Cortex of kidney (tissue), 1 donor: ENCODE results near the gene HIVEP3.

ENCODE experiments used
- DNase-seq: peaks from one replicate; lab custom pipeline; 2025; lab: John Stamatoyannopoulos, UW

Gene HIVEP3

GRCh38 chr1:41811051-41811795 lies 107.5 kb downstream of the HIVEP3 start:
- no peak for DNase-seq

DNA sequence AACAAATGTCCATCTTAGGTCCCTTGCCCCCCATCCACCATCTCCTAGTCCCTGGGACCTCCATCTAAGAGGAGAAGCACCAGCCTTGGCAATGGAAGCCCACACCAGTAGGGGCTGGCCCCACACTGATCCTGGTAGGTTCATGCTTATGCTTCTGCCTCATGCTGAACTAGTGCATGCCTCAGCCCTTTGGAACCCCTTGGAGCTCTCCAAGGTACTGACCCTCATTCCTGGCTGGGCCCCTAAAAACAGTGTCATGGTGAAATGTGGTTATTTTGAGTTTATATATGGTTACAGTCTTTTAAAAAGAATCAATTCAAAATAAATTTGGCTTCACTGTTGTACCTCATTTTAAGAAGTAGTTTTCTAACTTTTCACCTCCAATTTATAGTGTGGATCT lies 108.3 kb downstream of the HIVEP3 start:
- no peak for DNase-seq

- no peak for DNase-seq
These were observed 109.0 kb downstream of the HIVEP3 start for GRCh38 chr1:41809692-41810091.

GRCh38 chr1:41807390-41807789 lies 111.3 kb downstream of the HIVEP3 start:
- DNase-seq: no peak

- no peak for DNase-seq
These were observed 112.1 kb downstream of the HIVEP3 start for GRCh38 chr1:41806472-41807155.

DNA sequence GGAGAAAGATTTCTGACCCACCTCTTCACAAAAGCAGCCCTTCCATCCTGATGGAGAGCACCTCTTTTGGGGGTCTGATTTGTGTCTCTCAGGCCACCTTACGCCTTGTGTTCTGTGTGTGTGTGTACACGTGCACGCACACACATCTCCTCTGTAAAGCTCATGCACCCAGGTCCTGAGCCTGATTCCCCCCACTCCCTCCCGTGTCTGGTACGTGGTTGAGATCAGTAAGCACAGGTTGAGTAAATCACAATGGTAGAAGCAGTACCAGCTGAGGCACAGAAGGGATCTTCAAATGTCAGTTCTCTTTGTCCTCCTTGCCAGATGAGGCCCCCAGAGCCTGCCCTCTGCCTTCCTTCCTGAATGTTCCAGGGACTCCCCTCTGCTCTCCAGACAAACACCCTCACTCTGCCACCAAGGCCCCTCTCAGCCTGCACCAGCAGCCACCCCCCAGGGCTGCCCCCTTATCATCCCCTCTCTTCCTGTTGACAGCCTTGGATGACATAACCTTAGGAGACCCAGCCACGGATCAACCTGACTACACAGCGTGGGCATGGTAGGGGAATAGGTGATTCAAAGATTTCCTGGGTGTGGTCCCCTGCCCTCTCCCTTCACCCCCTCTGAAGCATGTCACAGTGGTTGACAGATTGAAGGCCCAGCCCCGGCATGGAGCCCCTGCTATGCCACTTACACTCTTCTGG lies 112.8 kb downstream of the HIVEP3 start:
- DNase-seq: no peak

GRCh38 chr1:41804176-41804575 lies 114.5 kb downstream of the HIVEP3 start:
- no peak for DNase-seq

DNA sequence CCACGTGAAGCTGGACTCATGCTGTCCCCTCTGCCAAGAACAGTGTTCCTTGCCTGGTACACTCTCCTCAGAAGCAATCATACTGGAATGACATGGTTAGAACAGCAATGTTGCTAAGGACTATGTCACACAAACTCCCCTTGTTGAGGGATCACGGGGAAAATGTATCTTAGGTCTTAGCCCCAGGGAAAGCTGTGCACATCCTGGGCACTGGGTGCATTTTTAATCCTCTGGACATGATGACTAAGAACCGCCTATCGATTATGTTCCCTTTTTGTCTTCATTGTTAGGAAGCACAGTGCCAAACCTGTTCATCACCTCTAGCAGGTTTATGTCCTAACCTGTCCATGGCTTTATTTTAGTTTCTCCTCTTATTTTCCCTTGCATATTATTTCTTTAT lies 115.1 kb downstream of the HIVEP3 start:
- no peak for DNase-seq

- no peak for DNase-seq
These were observed 115.9 kb downstream of the HIVEP3 start for GRCh38 chr1:41802532-41803501.

GRCh38 chr1:41800311-41800829 lies 118.4 kb downstream of the HIVEP3 start:
- DNase-seq: no peak

- DNase-seq: no peak
These were observed 119.0 kb downstream of the HIVEP3 start for GRCh38 chr1:41799723-41800122.

DNA sequence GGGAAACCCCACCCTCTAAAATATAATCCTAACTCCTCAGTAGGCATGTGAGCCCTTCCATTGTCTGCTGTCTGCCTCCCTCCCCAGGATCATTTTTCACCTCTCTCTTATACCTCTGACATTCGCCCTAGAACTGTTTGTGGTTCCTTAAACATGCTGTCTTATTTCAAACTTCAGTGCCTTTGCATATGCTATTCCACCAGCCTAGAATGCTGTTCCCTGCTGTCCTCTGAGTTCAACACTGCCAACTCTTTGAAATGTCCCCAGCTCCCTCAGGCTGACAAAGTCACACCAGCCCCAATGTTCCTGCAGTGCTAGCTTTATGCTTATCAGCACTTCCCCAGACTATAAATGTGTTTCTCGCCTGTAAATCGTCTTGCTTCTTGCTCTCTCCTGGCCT lies 119.5 kb downstream of the HIVEP3 start:
- DNase-seq: no peak

- DNase-seq: no peak
These were observed 123.4 kb downstream of the HIVEP3 start for GRCh38 chr1:41795205-41795762.

GRCh38 chr1:41794031-41794430 lies 124.7 kb downstream of the HIVEP3 start:
- no peak for DNase-seq

GRCh38 chr1:41792485-41792770 lies 126.3 kb downstream of the HIVEP3 start:
- DNase-seq: no peak

- no peak for DNase-seq
These were observed 126.8 kb downstream of the HIVEP3 start for GRCh38 chr1:41791667-41792484.

- no peak for DNase-seq
These were observed 128.4 kb downstream of the HIVEP3 start for GRCh38 chr1:41790351-41790750.

DNA sequence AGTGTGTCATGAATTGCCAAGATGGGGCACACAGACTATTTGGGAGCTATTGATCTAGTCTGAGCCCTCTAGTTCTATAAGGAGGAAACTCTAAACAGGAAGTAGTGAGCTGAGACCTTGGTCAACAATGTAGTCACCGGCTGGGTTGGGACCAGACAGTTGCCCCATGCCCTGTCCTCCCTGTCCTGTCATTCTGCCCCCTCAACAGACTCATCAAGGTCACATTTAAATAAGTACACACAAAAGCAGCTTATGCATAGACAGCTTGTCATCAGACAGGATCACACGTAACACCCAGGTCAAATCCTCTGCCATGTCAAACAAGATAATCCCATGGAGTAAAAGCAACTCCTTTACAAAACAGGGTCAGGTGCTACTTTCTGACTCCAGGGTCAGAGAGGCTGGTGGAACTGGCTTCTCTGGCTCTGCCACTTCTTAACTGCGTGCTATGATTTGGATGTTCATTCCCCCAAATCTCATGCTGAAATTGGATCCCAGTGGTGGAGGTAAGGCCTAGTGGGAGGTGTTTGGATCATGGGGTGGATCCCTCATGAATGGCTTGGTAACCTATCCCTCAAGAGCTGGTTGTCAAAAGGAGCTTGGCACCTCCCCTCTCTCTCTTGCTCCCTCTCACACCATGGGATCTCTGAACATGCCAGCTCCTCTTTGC lies 128.9 kb downstream of the HIVEP3 start:
- no peak for DNase-seq

GRCh38 chr1:41788427-41788826 lies 130.3 kb downstream of the HIVEP3 start:
- DNase-seq: no peak
